ENCODE data around the gene OAS2.

GRCh38 chr12:112985642-112986290 is 7.4 kb downstream of the OAS2 start:
- TF ChIP-seq TCF12 (IDR thresholded peaks at IDR 0.05; ENCODE audit: low read depth) (no peak), USF1 (IDR thresholded peaks at IDR 0.05) (no peak), FOXM1 (IDR thresholded peaks at IDR 0.05; ENCODE audit: borderline replicate concordance, low read depth) (no peak), CEBPB (IDR thresholded peaks at IDR 0.05) (no peak), MAX (IDR thresholded peaks at IDR 0.05) (no peak), RAD21 (IDR thresholded peaks at IDR 0.05; ENCODE audit: low read depth) (no peak), TAF1 (IDR thresholded peaks at IDR 0.05; ENCODE audit: low read depth) (no peak), REST (IDR thresholded peaks at IDR 0.05; ENCODE audit: low read depth) (no peak), CREB1 (IDR thresholded peaks at IDR 0.05; ENCODE audit: low read depth) (no peak), NFIC (IDR thresholded peaks at IDR 0.05) (no peak)
